IMR-90 (cell line): ENCODE data around the gene TRIO. TPM values are rescaled to one million over a fixed set of nuclear protein-coding genes. Genes with fewer than 3 reads are reported as not detected.
"Not testable (repeated sequence)": the region's sequence is repeated elsewhere in the genome, so short reads cannot be mapped to it uniquely, and the experiment has no call there.

ENCODE experiments used
- ATAC-seq: fragments of 200-7000 bp; cut with Tn5 transposase; 2 replicates; pipeline ENCODE4 v1.9.1; 2020; ENCODE audit warnings: low read depth, mild to moderate bottlenecking, moderate library complexity
- BruUV-seq: library from RNA; stranded (reverse); fragments of 400-500 nt; replicated peaks from 2 replicates; lab custom pipeline; 2021; lab: Mats Ljungman, UMichigan
- CTCF ChIA-PET: fragments of 300-600 bp; formaldehyde crosslinking; extraction: SDS; loops from one replicate; lab custom pipeline; 2021; ENCODE audit warnings: antibody characterized with exemption; lab: Yijun Ruan, JAX
- POLR2A ChIA-PET: fragments of 300-600 bp; sonication (Branson Sonifier 250); formaldehyde crosslinking; loops from one replicate; lab custom pipeline; 2022; ENCODE audit warnings: antibody characterized with exemption; ENCODE audit not compliant: unreplicated experiment; lab: Charles Lee
- DNase-seq: peaks from one replicate; pipeline ENCODE4 v3.0.0; 2013
- H2AFZ ChIP-seq: replicated peaks from 2 replicates; pipeline ENCODE3; 2013; ENCODE audit warnings: low read length, mild to moderate bottlenecking; ENCODE audit not compliant: poor library complexity
- H2AK5ac ChIP-seq: 2 replicates; pipeline ENCODE4 v1.6.1; 2013; ENCODE audit warnings: low read depth, low read length, inconsistent platforms
- H2AK9ac ChIP-seq: replicated peaks from 2 replicates; pipeline ENCODE3; 2013; ENCODE audit warnings: mild to moderate bottlenecking, low read depth, low read length, moderate library complexity; ENCODE audit not compliant: poor library complexity
- H2BK120ac ChIP-seq: 2 replicates; pipeline ENCODE4 v1.6.1; 2013; ENCODE audit warnings: low read depth, low read length, inconsistent platforms
- H2BK15ac ChIP-seq: 3 replicates; pipeline ENCODE4 v1.6.1; 2013; ENCODE audit warnings: low read depth, low read length, inconsistent platforms
- H2BK20ac ChIP-seq: 2 replicates; pipeline ENCODE4 v1.6.1; 2013; ENCODE audit warnings: low read depth, mild to moderate bottlenecking, inconsistent platforms, low read length, moderate library complexity
- H2BK5ac ChIP-seq: 2 replicates; pipeline ENCODE4 v1.6.1; 2013; ENCODE audit warnings: mild to moderate bottlenecking, low read depth, low read length, inconsistent platforms; ENCODE audit not compliant: poor library complexity, severe bottlenecking
- H3K14ac ChIP-seq: replicated peaks from 2 replicates; pipeline ENCODE4 v1.6.1; 2013; ENCODE audit warnings: low read depth, low read length, inconsistent platforms
- H3K18ac ChIP-seq: 2 replicates; pipeline ENCODE4 v1.6.1; 2013; ENCODE audit warnings: low read depth, low read length, control low read depth
- H3K23ac ChIP-seq: 2 replicates; pipeline ENCODE4 v1.6.1; 2013; ENCODE audit warnings: low read depth, low read length, inconsistent platforms
- H3K27ac ChIP-seq: 2 replicates; pipeline ENCODE4 v1.5.1; 2013; ENCODE audit warnings: mild to moderate bottlenecking, control low read depth, low read length; ENCODE audit not compliant: insufficient read depth
- H3K27me3 ChIP-seq: 2 replicates; pipeline ENCODE4 v1.6.1; 2013; ENCODE audit warnings: low read length; ENCODE audit not compliant: control insufficient read depth, insufficient read depth
- H3K36me3 ChIP-seq: 2 replicates; pipeline ENCODE4 v1.6.1; 2013; ENCODE audit warnings: low read length, mixed read lengths; ENCODE audit not compliant: control insufficient read depth, insufficient read depth
- H3K4ac ChIP-seq: 2 replicates; pipeline ENCODE4 v1.6.1; 2013; ENCODE audit warnings: low read depth, low read length, inconsistent platforms
- H3K4me1 ChIP-seq: 2 replicates; pipeline ENCODE4 v1.6.1; 2013; ENCODE audit warnings: low read length, mixed read lengths; ENCODE audit not compliant: control insufficient read depth, insufficient read depth
- H3K4me2 ChIP-seq: 2 replicates; pipeline ENCODE4 v1.6.1; 2013; ENCODE audit warnings: low read depth, mild to moderate bottlenecking, control low read depth, low read length, moderate library complexity
- H3K4me3 ChIP-seq: 2 replicates; pipeline ENCODE4 v1.5.1; 2013; ENCODE audit warnings: low read depth, mild to moderate bottlenecking, control low read depth, low read length, moderate library complexity; ENCODE audit not compliant: insufficient read depth
- H3K56ac ChIP-seq: 2 replicates; pipeline ENCODE4 v1.6.1; 2013; ENCODE audit warnings: low read length, inconsistent platforms; ENCODE audit not compliant: insufficient read depth; ENCODE audit errors: extremely low read depth
- H3K79me1 ChIP-seq, 2 experiments: 2 replicates each; pipeline ENCODE4 v1.6.1; 2013; ENCODE audit warnings: low read length in 2 of 2, inconsistent platforms in 1 of 2, low read depth in 1 of 2
- H3K9ac ChIP-seq: 2 replicates; pipeline ENCODE4 v1.6.1; 2013; ENCODE audit warnings: low read depth, low read length, control low read depth
- H3K9me1 ChIP-seq: 2 replicates; pipeline ENCODE4 v1.6.1; 2013; ENCODE audit warnings: low read length, inconsistent platforms; ENCODE audit not compliant: insufficient read depth
- H3K9me3 ChIP-seq: 2 replicates; pipeline ENCODE4 v1.6.1; 2013; ENCODE audit warnings: low read length; ENCODE audit not compliant: control insufficient read depth, insufficient read depth
- H4K20me1 ChIP-seq: 2 replicates; pipeline ENCODE4 v1.6.1; 2013; ENCODE audit warnings: low read length, inconsistent platforms; ENCODE audit not compliant: insufficient read depth
- H4K5ac ChIP-seq: 2 replicates; pipeline ENCODE4 v1.6.1; 2013; ENCODE audit warnings: mild to moderate bottlenecking, low read depth, low read length, control low read depth
- H4K8ac ChIP-seq, 2 experiments: 2 replicates each; pipeline ENCODE4 v1.6.1; 2013; ENCODE audit warnings: low read depth in 2 of 2, low read length in 2 of 2, control low read depth in 1 of 2, inconsistent platforms in 1 of 2
- H4K91ac ChIP-seq: 2 replicates; pipeline ENCODE4 v1.6.1; 2013; ENCODE audit warnings: low read depth, low read length, inconsistent platforms; ENCODE audit not compliant: insufficient read depth
- WGBS, 2 experiments: methylation state at CpG; one replicate each; pipeline versions ENCODE4 v1.1.5 to v1.1.7; 2013; ENCODE audit warnings: missing lambda C conversion rate in 2 of 2; ENCODE audit not compliant: insufficient read length in 1 of 2; ENCODE audit errors: extremely low coverage in 2 of 2; 5-methylcytosine and 5-hydroxymethylcytosine counted together
- dilution Hi-C: fragments of 300-500 bp; cut with HindIII; formaldehyde crosslinking; loops from one replicate; pipeline ENCODE4 v1.14.3; 2018; ENCODE audit warnings: low sequenced_read_pairs; ENCODE audit not compliant: unreplicated experiment
- in situ Hi-C: fragments of 300-500 bp; cut with MboI; formaldehyde crosslinking; loops from 3 replicates; pipeline ENCODE4 v1.14.3; 2019; ENCODE audit warnings: low sequenced_read_pairs, inconsistent platforms, mixed read lengths
- intact Hi-C: fragments of 100-400 bp; cut with micrococcal nuclease; formaldehyde crosslinking; loops from 2 replicates; pipeline ENCODE4 v1.10.0; 2022
- polyA plus RNA-seq, 3 experiments: library from polyadenylated mRNA; depleted of rRNA; stranded (reverse); fragments of >200 nt; gene quantifications; 2 replicates each; pipeline ENCODE4 v1.2.3, GENCODE V29; 2012; ENCODE audit warnings: low replicate concordance in 1 of 3
- total RNA-seq: library from RNA; depleted of rRNA; stranded (reverse); fragments of >200 nt; gene quantifications from 2 replicates; pipeline ENCODE4 v1.2.3, GENCODE V29; 2012

The TRIO gene
- total and polyA plus RNA-seq, 2 of the 4 experiments (the other 2 are of a cell fraction), result 206 to 522 TPM

GRCh38 chr5:14097380-14097779 lies 45.8 kb upstream of the TRIO start:
- POLR2A ChIA-PET, result not testable (repeated sequence)

More at GRCh38 chr5:14097380-14097779, 45.8 kb upstream of the TRIO start:
- H3K9me3 ChIP-seq, H3K4me1 ChIP-seq, H3K4me3 ChIP-seq, H3K4me2 ChIP-seq, H2BK15ac ChIP-seq, H4K20me1 ChIP-seq, in situ Hi-C loops, BruUV-seq, H3K56ac ChIP-seq, H3K36me3 ChIP-seq, H3K23ac ChIP-seq, dilution Hi-C loops, H3K27me3 ChIP-seq, ATAC-seq, H2AK9ac ChIP-seq, H2AFZ ChIP-seq, DNase-seq, H3K9ac ChIP-seq, CTCF ChIA-PET: not testable (repeated sequence)
- intact Hi-C loops, result loop anchor here (5.0 kb wide), 1 partner anchor 100 kb away; no protein-coding TSS in a partner anchor
- peak overlapping the region; percentile 92; the same call in 1 of the 2 replicates for H4K5ac ChIP-seq
- peaks cover 5 to 14% of the 10 kb centered on the region in 2 experiments; a peak in 3 of 4 replicates for H3K79me1 ChIP-seq
- peak overlapping the region; percentile 94 for H2BK120ac ChIP-seq
- peak overlapping the region; percentile 100 for H2BK5ac ChIP-seq
- peak overlapping the region in 1 of 2 experiments; percentile 90; a peak in 2 of 4 replicates for H4K8ac ChIP-seq
- peak overlapping the region; percentile 91 for H3K4ac ChIP-seq
- H3K9me1 ChIP-seq, result peaks cover 10% of the 10 kb centered on the region
- peak overlapping the region; percentile 99 for H3K18ac ChIP-seq
- peak overlapping the region; percentile 94; the same call in 1 of the 2 replicates for H2BK20ac ChIP-seq
- WGBS, 2 experiments, result no CpG with 5 or more reads among the region's 2 CpGs
- H3K14ac ChIP-seq, result 0 out of 2 replicates have a peak overlapping the region, but pooled peaks have one; percentile 60
- peak overlapping the region; percentile 48; the same call in 1 of the 2 replicates for H2AK5ac ChIP-seq
- H3K27ac ChIP-seq, result peak overlapping the region; percentile 89
- H4K91ac ChIP-seq, result peak overlapping the region; percentile 83; the same call in 1 of the 2 replicates
